Right lobe of liver (tissue), 4 donors: ENCODE data around the gene RRAS2.

Experiments used
- CTCF ChIP-seq, 4 donors: fragments of 200-600 bp in 3 of 4; fragments of 450-650 bp in 1 of 4; IDR thresholded peaks; one replicate each; pipeline versions ENCODE4 v1.5.1 to v1.8.0; 2016 to 2022; ENCODE audit warnings: antibody characterized with exemption in 4 of 4, mild to moderate bottlenecking in 2 of 4
- POLR2A ChIP-seq: fragments of 450-650 bp; IDR thresholded peaks from one replicate; pipeline ENCODE4 v1.6.1; 2017; ENCODE audit warnings: antibody characterized with exemption, mild to moderate bottlenecking
- donor health status: DM: no; HTN: no; CAD: no.
- donor health status: DM: no; HTN: no; CAD: no.
- donor health status: DM: no; HTN: yes; CAD: no.

- TF ChIP-seq POLR2A (no peak), CTCF (IDR thresholded peaks at IDR 0.05) (no peak)
Measured at GRCh38 chr11:14317659-14318325, 41.2 kb downstream of the RRAS2 start.
